PC-9 (cell line): ENCODE results near the gene SPRY1. TPM values are rescaled to one million over a fixed set of nuclear protein-coding genes. Genes with fewer than 3 reads are reported as not detected.

Source experiments
- BruUV-seq: library from RNA; stranded (reverse); fragments of 400-500 nt; replicated peaks from 2 replicates; lab custom pipeline; 2021; lab: Mats Ljungman, UMichigan
- CTCF ChIA-PET: fragments of 300-600 bp; sonication (Branson Sonifier 250); formaldehyde crosslinking; loops from one replicate; lab custom pipeline; 2022; ENCODE audit warnings: antibody characterized with exemption; lab: Charles Lee
- POLR2A ChIA-PET: fragments of 300-600 bp; sonication (Branson Sonifier 250); formaldehyde crosslinking; loops from one replicate; lab custom pipeline; 2022; ENCODE audit warnings: antibody characterized with exemption; ENCODE audit not compliant: unreplicated experiment; lab: Charles Lee
- DNase-seq, 2 experiments: peaks; one replicate each; pipeline versions ENCODE4 v3.0.0 to v3.0.0-alpha.2; 2015 to 2022; ENCODE audit warnings: mixed read lengths in 1 of 2
- H2AFZ ChIP-seq: fragments of 200-600 bp; sonication (generic); 2 replicates; pipeline ENCODE4 v1.8.1; 2017; ENCODE audit warnings: antibody characterized with exemption
- H3F3A ChIP-seq: fragments of 200-600 bp; sonication (generic); 2 replicates; pipeline ENCODE4 v1.8.1; 2017; ENCODE audit warnings: antibody characterized with exemption, mild to moderate bottlenecking, low read depth; ENCODE audit not compliant: insufficient read depth
- H3K27ac ChIP-seq: fragments of 200-600 bp; sonication (generic); 2 replicates; pipeline ENCODE4 v1.6.1; 2016; ENCODE audit warnings: mixed run types
- H3K27me3 ChIP-seq: fragments of 200-600 bp; sonication (generic); 2 replicates; pipeline ENCODE4 v1.6.1; 2016; ENCODE audit warnings: low read depth, mixed run types; ENCODE audit not compliant: insufficient read depth
- H3K36me3 ChIP-seq: fragments of 200-600 bp; sonication (generic); 2 replicates; pipeline ENCODE4 v1.6.1; 2016; ENCODE audit warnings: low read depth, mixed run types
- H3K4me1 ChIP-seq: fragments of 200-600 bp; sonication (generic); replicated peaks from 2 replicates; pipeline ENCODE4 v1.6.1; 2016; ENCODE audit warnings: mixed run types; ENCODE audit not compliant: insufficient read depth
- H3K4me2 ChIP-seq: fragments of 200-600 bp; sonication (generic); 2 replicates; pipeline ENCODE4 v1.6.1; 2017; ENCODE audit warnings: mixed run types
- H3K4me3 ChIP-seq: fragments of 200-600 bp; sonication (generic); 2 replicates; pipeline ENCODE4 v1.6.1; 2016; ENCODE audit warnings: mixed run types
- H3K79me2 ChIP-seq: fragments of 200-600 bp; sonication (generic); 2 replicates; pipeline ENCODE4 v1.6.1; 2017; ENCODE audit warnings: low read depth, mixed run types
- H3K9me2 ChIP-seq: fragments of 200-600 bp; sonication (generic); 2 replicates; pipeline ENCODE4 v1.8.1; 2017; ENCODE audit warnings: mild to moderate bottlenecking; ENCODE audit not compliant: insufficient read depth
- H3K9me3 ChIP-seq: fragments of 200-600 bp; sonication (generic); 2 replicates; pipeline ENCODE4 v1.8.1; 2016; ENCODE audit warnings: low read depth; ENCODE audit not compliant: insufficient read depth
- H4K20me1 ChIP-seq: fragments of 200-600 bp; sonication (generic); 2 replicates; pipeline ENCODE4 v1.8.1; 2017; ENCODE audit not compliant: insufficient read depth
- CTCF ChIP-seq: fragments of 200-600 bp; sonication (generic); conservative IDR thresholded peaks from 2 replicates; pipeline ENCODE4 v1.6.1; 2017; ENCODE audit warnings: mixed run types, antibody characterized with exemption, mild to moderate bottlenecking, moderate library complexity
- EZH2 ChIP-seq: fragments of 200-600 bp; sonication (generic); IDR thresholded peaks from 2 replicates; pipeline ENCODE4 v1.8.0; 2017; ENCODE audit warnings: antibody characterized with exemption, low read depth
- intact Hi-C: fragments of 100-400 bp; cut with micrococcal nuclease; formaldehyde crosslinking; loops from one replicate; pipeline ENCODE4 v1.10.0; 2022; ENCODE audit not compliant: unreplicated experiment
- total RNA-seq: library from RNA; stranded (reverse); gene quantifications from 2 replicates; pipeline ENCODE4 v1.2.3, GENCODE V29; 2021

SPRY1 gene
- total RNA-seq, 1 experiment from 2014 or later, result 13.1 TPM

GRCh38 chr4:123401271-123402120, 4.9 kb downstream of the SPRY1 start:
- peak overlapping the region; percentile 86 for H3K4me3 ChIP-seq
- H3K9me3 ChIP-seq, result 0 out of 2 replicates have a peak, but pooled peaks cover 6% of the 10 kb centered on the region
- no peak for DNase-seq
- H3K9me2 ChIP-seq, result no peaks in the 10 kb centered on the region
- H3K4me2 ChIP-seq, result peak overlapping the region; percentile 91
- H3K27me3 ChIP-seq, result no peaks in the 10 kb centered on the region
- H3K36me3 ChIP-seq, result peaks cover 48% of the 10 kb centered on the region
- H3K27ac ChIP-seq, result peak overlapping the region; percentile 83; the same call in 1 of the 2 replicates
- 0 out of 2 replicates have a peak, but pooled peaks cover 4% of the 10 kb centered on the region for H4K20me1 ChIP-seq
- no peak for TF ChIP-seq CTCF
- TF ChIP-seq EZH2, result no peak
- ChIA-PET CTCF (no interaction called here), POLR2A (no interaction called here)
- intact Hi-C loops, result no loop called here
- peaks cover 41% of the 10 kb centered on the region for H3K4me1 ChIP-seq
- no TSS peak for BruUV-seq
- H3F3A ChIP-seq, result peaks cover 36% of the 10 kb centered on the region
- H2AFZ ChIP-seq, result no peak overlapping the region
- H3K79me2 ChIP-seq, result peaks cover 87% of the 10 kb centered on the region

- H3K4me1 ChIP-seq, result peaks cover 41% of the 10 kb centered on the region
- 0 out of 2 replicates have a peak, but pooled peaks cover 4% of the 10 kb centered on the region for H4K20me1 ChIP-seq
- peak overlapping the region; percentile 91 for H3K4me2 ChIP-seq
- TF ChIP-seq CTCF (no peak), EZH2 (no peak)
- H3K27ac ChIP-seq, result no peak overlapping the region
- peak overlapping the region; percentile 86; the same call in 1 of the 2 replicates for H3K4me3 ChIP-seq
- peaks cover 82% of the 10 kb centered on the region for H3K79me2 ChIP-seq
- H3K36me3 ChIP-seq, result peaks cover 48% of the 10 kb centered on the region
- H3K9me3 ChIP-seq, result 0 out of 2 replicates have a peak, but pooled peaks cover 6% of the 10 kb centered on the region
- no peaks in the 10 kb centered on the region for H3K9me2 ChIP-seq
- ChIA-PET CTCF (no interaction called here), POLR2A (no interaction called here)
- no peak for DNase-seq
- H2AFZ ChIP-seq, result no peak overlapping the region
- H3K27me3 ChIP-seq, result no peaks in the 10 kb centered on the region
- intact Hi-C loops, result no loop called here
- peaks cover 37% of the 10 kb centered on the region for H3F3A ChIP-seq
- BruUV-seq, result no TSS peak
Observed at GRCh38 chr4:123402121-123402465, 5.5 kb downstream of the SPRY1 start.

DNA sequence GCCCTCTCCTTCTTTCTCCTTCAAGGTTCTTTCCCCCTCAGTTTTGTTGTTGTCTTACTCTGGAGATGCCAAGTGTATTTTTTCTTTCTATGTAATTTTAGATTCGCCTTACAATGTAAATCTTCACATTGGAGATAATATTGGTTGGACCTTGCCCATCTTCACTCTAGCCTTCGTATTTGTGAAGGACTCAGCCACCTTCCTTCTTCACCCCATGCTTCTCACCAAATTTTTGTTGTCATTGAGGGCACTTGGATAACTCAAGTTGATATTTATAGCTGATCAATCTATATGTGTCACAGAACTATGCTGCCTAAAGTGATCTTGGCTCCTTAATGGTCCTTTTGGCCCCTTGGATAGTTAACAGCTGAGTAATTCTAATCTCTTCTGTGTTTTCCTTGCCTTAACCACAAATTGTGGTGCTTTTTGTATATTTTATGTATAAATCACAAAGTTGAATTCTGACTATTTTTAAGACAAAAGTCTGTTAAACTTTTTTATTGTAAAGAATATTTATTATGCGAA, 6.5 kb downstream of the SPRY1 start:
- BruUV-seq, result no TSS peak
- POLR2A ChIA-PET, result no interaction called here

More for the DNA sequence above, 6.5 kb downstream of the SPRY1 start:
- no peak overlapping the region for H3K27ac ChIP-seq
- H3K27me3 ChIP-seq, result no peaks in the 10 kb centered on the region
- peak overlapping the region; percentile 27; the same call in 1 of the 2 replicates for H3K4me3 ChIP-seq
- H3K4me1 ChIP-seq, result peaks cover 41% of the 10 kb centered on the region
- peaks cover 48% of the 10 kb centered on the region for H3K36me3 ChIP-seq
- H4K20me1 ChIP-seq, result 0 out of 2 replicates have a peak, but pooled peaks cover 4% of the 10 kb centered on the region
- H2AFZ ChIP-seq, result no peak overlapping the region
- no peak for DNase-seq
- intact Hi-C loops, result no loop called here
- CTCF ChIA-PET, result no interaction called here
- H3K79me2 ChIP-seq, result peaks cover 73% of the 10 kb centered on the region
- peaks cover 29% of the 10 kb centered on the region for H3F3A ChIP-seq
- H3K4me2 ChIP-seq, result peak overlapping the region; percentile 91
- H3K9me2 ChIP-seq, result no peaks in the 10 kb centered on the region
- TF ChIP-seq EZH2, result no peak
- TF ChIP-seq CTCF, result no peak
- 0 out of 2 replicates have a peak, but pooled peaks cover 6% of the 10 kb centered on the region for H3K9me3 ChIP-seq
